BJ (cell line): ENCODE data around the gene KCNH4. TPM values are rescaled to one million over a fixed set of nuclear protein-coding genes. Genes with fewer than 3 reads are reported as not detected.
"Not testable (repeated sequence)": the region's sequence is repeated elsewhere in the genome, so short reads cannot be mapped to it uniquely, and the experiment has no call there.

ENCODE experiments used
- CTCF ChIA-PET: fragments of 350-600 bp; formaldehyde crosslinking; extraction: SDS; loops from one replicate; lab custom pipeline; 2021; ENCODE audit warnings: antibody characterized with exemption, inconsistent platforms; lab: Yijun Ruan, JAX
- POLR2A ChIA-PET: fragments of 300-600 bp; sonication (Branson Sonifier 250); formaldehyde crosslinking; extraction: SDS; loops from one replicate; lab custom pipeline; 2021; ENCODE audit warnings: antibody characterized with exemption; lab: Charles Lee
- DNase-seq: peaks from one replicate; pipeline ENCODE4 v3.0.0-alpha.2; 2011; ENCODE audit warnings: low read depth
- H3K27me3 ChIP-seq: 2 replicates; pipeline ENCODE4 v1.6.0; 2011; ENCODE audit warnings: low read length; ENCODE audit not compliant: control insufficient read depth, insufficient read depth
- H3K36me3 ChIP-seq: 2 replicates; pipeline ENCODE4 v1.5.1; 2011; ENCODE audit warnings: low read length; ENCODE audit not compliant: control insufficient read depth, insufficient read depth
- H3K4me3 ChIP-seq: 2 replicates; pipeline ENCODE4 v1.5.1; 2011; ENCODE audit warnings: low read depth, mild to moderate bottlenecking, control low read depth, low read length
- CTCF ChIP-seq: IDR thresholded peaks from 2 replicates; pipeline ENCODE4 v1.5.1; 2011; ENCODE audit warnings: low read depth, mild to moderate bottlenecking, control low read depth, inconsistent platforms, low read length, moderate library complexity; ENCODE audit not compliant: insufficient read depth
- polyA plus RNA-seq: library from polyadenylated mRNA; depleted of rRNA; stranded (reverse); fragments of >200 nt; gene quantifications from 2 replicates; pipeline ENCODE4 v1.2.3, GENCODE V29; 2011

The KCNH4 gene
- polyA plus RNA-seq, 1 experiment = 0.07 TPM

GRCh38 chr17:42224651-42225050 lies 43.7 kb upstream of the KCNH4 start:
- Histone ChIP-seq H3K4me3 (no peak overlapping the region), H3K27me3 (no peaks in the 10 kb centered on the region), H3K36me3 (peaks cover 11% of the 10 kb centered on the region)
- no peak for TF ChIP-seq CTCF
- no peak for DNase-seq
- ChIA-PET CTCF (interaction anchor here (0.7 to 3.1 kb wide), 3 partner anchors 12 to 47 kb away, joined by 3 to 29 read pairs (median 5); no protein-coding TSS in a partner anchor), POLR2A (no interaction called here)

- H3K36me3 ChIP-seq = peaks cover 14% of the 10 kb centered on the region
- ChIA-PET POLR2A (interaction anchor here (0.6 kb wide), 1 partner anchor 186 kb away, joined by 11 read pairs; no protein-coding TSS in a partner anchor), CTCF (interaction anchor here (0.6 to 3.1 kb wide), 27 partner anchors 9 to 436 kb away, joined by 3 to 29 read pairs (median 4); partner anchors contain the start of gene GHDC)
- H3K27me3 ChIP-seq = no peaks in the 10 kb centered on the region
- DNase-seq = no peak
- peak; percentile 77 for TF ChIP-seq CTCF
- no peak overlapping the region for H3K4me3 ChIP-seq
These were observed 41.2 kb upstream of the KCNH4 start for GRCh38 chr17:42221886-42222745.

DNA sequence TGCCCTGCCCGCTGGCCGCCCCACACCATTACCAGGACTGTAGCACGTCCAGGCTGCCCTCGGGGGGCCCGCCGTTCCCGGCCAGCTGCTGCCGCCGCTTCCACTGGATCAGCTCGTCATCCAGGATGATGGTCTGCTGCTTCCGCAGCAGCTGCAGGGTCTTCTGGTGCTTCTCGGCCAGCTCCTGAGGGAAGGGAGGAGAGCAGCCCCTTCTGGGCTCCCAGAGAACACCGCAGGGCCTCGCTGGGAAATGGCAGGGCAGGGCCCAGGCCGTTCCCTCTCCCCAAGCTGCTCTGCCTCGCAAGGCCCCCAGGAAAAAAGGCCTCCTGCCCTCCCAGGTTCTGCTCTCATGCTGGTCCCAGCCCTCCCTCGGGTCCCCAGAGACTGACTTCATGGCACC lies 38.3 kb upstream of the KCNH4 start:
- H3K36me3 ChIP-seq = peaks cover 16% of the 10 kb centered on the region
- H3K4me3 ChIP-seq, POLR2A ChIA-PET, CTCF ChIA-PET, H3K27me3 ChIP-seq, DNase-seq: not testable (repeated sequence)

GRCh38 chr17:42214156-42214555 lies 33.2 kb upstream of the KCNH4 start:
- ChIA-PET POLR2A (no interaction called here), CTCF (interaction anchor here (1.0 to 4.7 kb wide), 2 partner anchors 9 to 24 kb away, joined by 3 to 29 read pairs; no protein-coding TSS in a partner anchor)
- no peak for DNase-seq
- H3K36me3 ChIP-seq = peaks cover 11% of the 10 kb centered on the region
- H3K4me3 ChIP-seq = no peak overlapping the region
- H3K27me3 ChIP-seq = no peaks in the 10 kb centered on the region
- no peak for TF ChIP-seq CTCF

DNA sequence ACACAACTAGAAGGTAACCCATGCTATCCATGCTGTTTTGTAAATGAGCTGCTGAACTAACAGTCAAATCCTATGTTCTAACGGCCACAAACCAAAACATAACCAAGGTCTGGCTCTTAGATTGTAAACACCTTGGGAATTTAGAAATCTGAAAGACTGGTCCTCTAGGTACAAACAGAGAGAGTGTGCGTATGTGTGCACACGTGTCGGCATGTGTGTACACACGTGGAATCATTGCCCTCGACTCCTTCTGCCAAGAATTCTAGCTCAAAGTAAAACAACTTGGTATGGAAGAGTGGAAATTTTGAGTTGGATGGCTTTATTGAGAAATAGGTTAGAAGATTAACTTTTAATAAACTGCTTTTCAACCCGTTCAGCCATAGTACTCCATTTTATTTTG lies 31.4 kb upstream of the KCNH4 start:
- DNase-seq = no peak
- Histone ChIP-seq H3K4me3 (no peak overlapping the region), H3K27me3 (no peaks in the 10 kb centered on the region), H3K36me3 (peaks cover 9% of the 10 kb centered on the region)
- ChIA-PET CTCF (interaction anchor here (4.7 kb wide), 1 partner anchor 11 kb away, joined by 29 read pairs; no protein-coding TSS in a partner anchor), POLR2A (no interaction called here)
- TF ChIP-seq CTCF = no peak

DNA sequence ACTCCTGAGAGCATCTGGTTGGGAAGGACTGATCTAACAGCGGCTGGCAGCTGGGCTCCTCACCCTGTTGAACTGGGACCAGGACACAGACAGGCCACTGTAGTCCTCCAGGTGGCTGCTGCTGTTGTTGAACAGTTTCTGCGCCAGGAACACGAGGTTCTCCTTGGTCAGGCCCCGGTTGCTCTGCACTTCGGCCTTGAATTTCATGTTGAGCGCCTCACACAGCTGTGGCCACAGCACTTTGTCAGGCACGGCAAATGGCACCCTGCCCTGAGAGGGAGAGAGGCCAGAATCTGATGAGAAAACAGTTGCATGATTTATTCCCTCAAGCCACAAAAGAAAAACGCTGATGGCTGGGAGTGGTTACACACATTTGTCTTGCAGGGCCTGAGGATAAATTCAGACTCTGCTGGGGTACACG lies 31.0 kb upstream of the KCNH4 start:
- POLR2A ChIA-PET = not testable (repeated sequence)
- CTCF ChIA-PET = interaction anchor here (0.6 to 4.7 kb wide), 2 partner anchors 11 to 17 kb away, joined by 4 to 29 read pairs; no protein-coding TSS in a partner anchor

More for the DNA sequence above, 31.0 kb upstream of the KCNH4 start:
- H3K4me3 ChIP-seq, DNase-seq, H3K27me3 ChIP-seq, H3K36me3 ChIP-seq: not testable (repeated sequence)
